ENCODE results near the gene TSACC. TPM values are rescaled to one million over a fixed set of nuclear protein-coding genes. Genes with fewer than 3 reads are reported as not detected.
A peak's percentile ranks its signal among the peaks of the same experiment; 100 is the strongest.

Gene TSACC
- total RNA-seq, 2 donors from 2014 or later = not detected

- Histone ChIP-seq H3K27me3 (replicated peaks; ENCODE audit: insufficient read depth) (no peaks in the 10 kb centered on the region), H3K4me1 (ENCODE audit: control insufficient read depth in 1 of 2, low read depth in 2 of 2) (no peaks in the 10 kb centered on the region), H3K9me3 (no peaks in the 10 kb centered on the region), H3K4me3 (no peak overlapping the region), H3K27ac (no peak overlapping the region), H3K36me3 (no peaks in the 10 kb centered on the region)
- ATAC-seq (ENCODE audit: insufficient number of reproducible peaks, low FRiP score, low read depth) = no peak
- DNase-seq (ENCODE audit: low spot score) = no peak
- no peak for TF ChIP-seq CTCF (IDR thresholded peaks at IDR 0.05)
Measured at GRCh38 chr1:156382561-156382960, 44.2 kb downstream of the TSACC start.

- no peak overlapping the region for H3K27ac ChIP-seq
- H3K36me3 ChIP-seq = no peaks in the 10 kb centered on the region
- no peaks in the 10 kb centered on the region for H3K27me3 ChIP-seq (replicated peaks; ENCODE audit: insufficient read depth)
- H3K4me1 ChIP-seq (ENCODE audit: control insufficient read depth in 1 of 2, low read depth in 2 of 2) = no peaks in the 10 kb centered on the region
- no peaks in the 10 kb centered on the region for H3K9me3 ChIP-seq
- TF ChIP-seq CTCF (IDR thresholded peaks at IDR 0.05) = peak; percentile 72
- H3K4me3 ChIP-seq = no peak overlapping the region
- DNase-seq (ENCODE audit: low spot score) (no peak), ATAC-seq (ENCODE audit: insufficient number of reproducible peaks, low FRiP score, low read depth) (no peak)
Measured at GRCh38 chr1:156383023-156383422, 44.7 kb downstream of the TSACC start.

- TF ChIP-seq CTCF (IDR thresholded peaks at IDR 0.05) = no peak
- no peak overlapping the region for H3K27ac ChIP-seq
- H3K27me3 ChIP-seq (replicated peaks; ENCODE audit: insufficient read depth) = no peaks in the 10 kb centered on the region
- no peaks in the 10 kb centered on the region for H3K9me3 ChIP-seq
- DNase-seq (ENCODE audit: low spot score) (no peak), ATAC-seq (ENCODE audit: insufficient number of reproducible peaks, low FRiP score, low read depth) (no peak)
- H3K4me1 ChIP-seq (ENCODE audit: control insufficient read depth in 1 of 2, low read depth in 2 of 2) = no peaks in the 10 kb centered on the region
- H3K4me3 ChIP-seq = no peak overlapping the region
- H3K36me3 ChIP-seq = no peaks in the 10 kb centered on the region
Measured at GRCh38 chr1:156384007-156384406, 45.7 kb downstream of the TSACC start.

GRCh38 chr1:156384658-156385057 is 46.3 kb downstream of the TSACC start:
- Histone ChIP-seq H3K27me3 (replicated peaks; ENCODE audit: insufficient read depth) (no peaks in the 10 kb centered on the region), H3K4me1 (ENCODE audit: control insufficient read depth in 1 of 2, low read depth in 2 of 2) (no peaks in the 10 kb centered on the region), H3K36me3 (no peaks in the 10 kb centered on the region), H3K9me3 (no peaks in the 10 kb centered on the region), H3K4me3 (no peak overlapping the region), H3K27ac (no peak overlapping the region)
- ATAC-seq (ENCODE audit: insufficient number of reproducible peaks, low FRiP score, low read depth) (no peak), DNase-seq (ENCODE audit: low spot score) (no peak)
- no peak for TF ChIP-seq CTCF (IDR thresholded peaks at IDR 0.05)

- no peak overlapping the region for H3K4me3 ChIP-seq
- peak; percentile 90 for TF ChIP-seq CTCF (IDR thresholded peaks at IDR 0.05)
- ATAC-seq (ENCODE audit: insufficient number of reproducible peaks, low FRiP score, low read depth) (peak; percentile 9), DNase-seq (ENCODE audit: low spot score) (peak; percentile 17)
- H3K9me3 ChIP-seq = no peaks in the 10 kb centered on the region
- no peaks in the 10 kb centered on the region for H3K4me1 ChIP-seq (ENCODE audit: control insufficient read depth in 1 of 2, low read depth in 2 of 2)
- H3K36me3 ChIP-seq = no peaks in the 10 kb centered on the region
- H3K27me3 ChIP-seq (replicated peaks; ENCODE audit: insufficient read depth) = no peaks in the 10 kb centered on the region
- H3K27ac ChIP-seq = no peak overlapping the region
Measured at GRCh38 chr1:156385534-156386031, 47.3 kb downstream of the TSACC start.

All from thoracic aorta (tissue), 2 donors.